A673 (cell line): Measurements from ENCODE around the gene SGPP1. TPM values are rescaled to one million over a fixed set of nuclear protein-coding genes. Genes with fewer than 3 reads are reported as not detected.

Source experiments
- BruUV-seq: library from RNA; stranded (reverse); fragments of 400-500 nt; replicated peaks from 2 replicates; lab custom pipeline; 2021; lab: Mats Ljungman, UMichigan
- CTCF ChIA-PET: fragments of 300-600 bp; sonication (Branson Sonifier 250); formaldehyde crosslinking; loops from one replicate; lab custom pipeline; 2022; ENCODE audit warnings: antibody characterized with exemption; lab: Charles Lee
- POLR2A ChIA-PET: fragments of 300-600 bp; sonication (Branson Sonifier 250); formaldehyde crosslinking; loops from one replicate; lab custom pipeline; 2022; ENCODE audit warnings: antibody characterized with exemption; ENCODE audit not compliant: low non-redundant PET; lab: Charles Lee
- DNase-seq: peaks from one replicate; pipeline ENCODE4 v3.0.0-alpha.2; 2015; ENCODE audit warnings: low spot score
- H3K27ac ChIP-seq: fragments of 200-600 bp; sonication (generic); 2 replicates; pipeline ENCODE4 v1.5.1; 2016; ENCODE audit warnings: mixed run types, low read depth, mild to moderate bottlenecking, mixed read lengths, antibody characterized with exemption, low read length; ENCODE audit not compliant: poor library complexity, severe bottlenecking
- H3K27me3 ChIP-seq: fragments of 200-600 bp; sonication (generic); replicated peaks from 2 replicates; pipeline ENCODE4 v1.6.1; 2017; ENCODE audit warnings: mixed run types, low read depth, mild to moderate bottlenecking, mixed read lengths, antibody characterized with exemption, low read length; ENCODE audit not compliant: insufficient read depth, poor library complexity
- H3K36me3 ChIP-seq: fragments of 200-600 bp; sonication (generic); 2 replicates; pipeline ENCODE4 v1.6.1; 2016; ENCODE audit warnings: mixed run types, mild to moderate bottlenecking, mixed read lengths, antibody characterized with exemption, low read length; ENCODE audit not compliant: insufficient read depth, poor library complexity, severe bottlenecking
- H3K4me1 ChIP-seq: fragments of 200-600 bp; sonication (generic); 2 replicates; pipeline ENCODE4 v1.6.1; 2017; ENCODE audit warnings: mixed run types, mild to moderate bottlenecking, mixed read lengths, antibody characterized with exemption, low read length; ENCODE audit not compliant: insufficient read depth, poor library complexity, severe bottlenecking
- H3K4me3 ChIP-seq: fragments of 200-600 bp; sonication (generic); 2 replicates; pipeline ENCODE4 v1.5.1; 2016; ENCODE audit warnings: low read depth, mixed run types, mild to moderate bottlenecking, mixed read lengths, low read length; ENCODE audit not compliant: poor library complexity, severe bottlenecking
- H3K9me3 ChIP-seq: fragments of 200-600 bp; sonication (generic); 2 replicates; pipeline ENCODE4 v1.6.1; 2016; ENCODE audit warnings: mixed run types, low read depth, mild to moderate bottlenecking, mixed read lengths, antibody characterized with exemption, low read length; ENCODE audit not compliant: poor library complexity, severe bottlenecking
- CTCF ChIP-seq: fragments of 300-800, 200-600 bp; sonication (generic); conservative IDR thresholded peaks from 2 replicates; pipeline ENCODE4 v1.5.1; 2017; ENCODE audit warnings: low read depth, mild to moderate bottlenecking, antibody characterized with exemption, low read length, moderate library complexity, mixed read lengths
- EZH2 ChIP-seq: fragments of 200-600 bp; sonication (generic); IDR thresholded peaks from 2 replicates; pipeline ENCODE4 v1.6.1; 2017; ENCODE audit warnings: borderline replicate concordance, low read depth, mild to moderate bottlenecking, mixed read lengths, antibody characterized with exemption, low read length; ENCODE audit not compliant: poor library complexity, severe bottlenecking
- intact Hi-C: fragments of 100-400 bp; cut with micrococcal nuclease; formaldehyde crosslinking; loops from one replicate; pipeline ENCODE4 v1.10.0; 2022; ENCODE audit not compliant: unreplicated experiment
- total RNA-seq: library from RNA; stranded (reverse); gene quantifications from 2 replicates; pipeline ENCODE4 v1.2.3, GENCODE V29; 2021

Gene SGPP1
- total RNA-seq, 1 experiment from 2014 or later = 13.5 TPM

DNA sequence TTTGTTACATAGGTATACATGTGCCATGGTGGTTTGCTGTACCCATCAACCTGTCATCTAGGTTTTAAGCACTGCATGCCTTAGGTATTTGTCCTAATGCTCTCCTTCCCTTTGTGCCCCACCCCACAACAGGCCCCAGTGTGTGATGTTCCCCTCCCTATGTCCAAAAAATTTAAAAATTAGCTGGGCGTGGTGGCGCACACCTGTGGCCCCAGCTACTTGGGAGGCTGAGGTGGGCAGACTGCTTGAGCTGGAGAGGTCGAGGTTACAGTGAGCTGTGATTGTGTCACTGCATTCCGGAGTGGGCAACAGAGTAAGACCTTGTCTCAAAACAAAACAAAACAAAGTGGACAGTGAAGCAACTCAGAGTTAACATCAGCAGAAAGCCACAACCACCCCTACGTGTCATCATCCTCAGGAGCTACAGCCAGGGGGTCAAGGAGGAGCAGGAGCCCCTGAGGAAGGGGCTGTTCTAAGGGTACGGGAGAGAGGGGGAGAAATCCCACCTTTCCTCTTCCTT, 36.8 kb upstream of the SGPP1 start:
- DNase-seq = no peak
- Histone ChIP-seq H3K36me3 (no peaks in the 10 kb centered on the region), H3K27ac (no peak overlapping the region), H3K27me3 (no peaks in the 10 kb centered on the region), H3K4me1 (no peaks in the 10 kb centered on the region), H3K9me3 (no peaks in the 10 kb centered on the region), H3K4me3 (no peak overlapping the region)
- ChIA-PET POLR2A (interaction anchor here (0.6 kb wide), 1 partner anchor 16 kb away, joined by 3 read pairs; no protein-coding TSS in a partner anchor), CTCF (no interaction called here)
- no TSS peak for BruUV-seq
- intact Hi-C loops = loop anchor here (5.0 kb wide), 1 partner anchor 1602 kb away; no protein-coding TSS in a partner anchor
- TF ChIP-seq EZH2 = no peak
- no peak for TF ChIP-seq CTCF

DNA sequence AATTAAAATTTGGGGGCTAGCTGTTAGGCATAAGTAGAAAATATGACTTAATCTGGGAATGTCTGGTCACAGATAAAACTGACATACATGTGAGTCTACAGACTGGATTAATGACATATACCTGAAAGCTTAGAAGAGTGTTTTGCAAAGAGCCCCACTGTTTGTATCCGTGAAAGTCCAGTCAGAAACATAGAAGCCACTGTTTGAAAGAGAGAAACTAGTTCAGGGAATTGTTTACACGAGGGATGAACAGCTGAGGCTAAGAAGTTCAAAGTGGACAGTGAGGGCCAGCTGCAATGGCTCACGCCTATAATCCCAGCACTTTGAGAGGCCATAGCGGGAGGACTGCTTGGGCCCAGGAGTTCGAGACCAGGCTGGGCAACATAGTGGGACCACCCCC, 36.2 kb upstream of the SGPP1 start:
- Histone ChIP-seq H3K4me3 (no peak overlapping the region), H3K4me1 (no peaks in the 10 kb centered on the region), H3K27ac (no peak overlapping the region), H3K27me3 (no peaks in the 10 kb centered on the region), H3K36me3 (no peaks in the 10 kb centered on the region), H3K9me3 (no peaks in the 10 kb centered on the region)
- intact Hi-C loops = no loop called here
- no peak for DNase-seq
- TF ChIP-seq CTCF = no peak
- TF ChIP-seq EZH2 = no peak
- ChIA-PET CTCF (no interaction called here), POLR2A (interaction anchor here (0.6 kb wide), 1 partner anchor 340 kb away, joined by 3 read pairs; no protein-coding TSS in a partner anchor)
- no TSS peak for BruUV-seq

DNA sequence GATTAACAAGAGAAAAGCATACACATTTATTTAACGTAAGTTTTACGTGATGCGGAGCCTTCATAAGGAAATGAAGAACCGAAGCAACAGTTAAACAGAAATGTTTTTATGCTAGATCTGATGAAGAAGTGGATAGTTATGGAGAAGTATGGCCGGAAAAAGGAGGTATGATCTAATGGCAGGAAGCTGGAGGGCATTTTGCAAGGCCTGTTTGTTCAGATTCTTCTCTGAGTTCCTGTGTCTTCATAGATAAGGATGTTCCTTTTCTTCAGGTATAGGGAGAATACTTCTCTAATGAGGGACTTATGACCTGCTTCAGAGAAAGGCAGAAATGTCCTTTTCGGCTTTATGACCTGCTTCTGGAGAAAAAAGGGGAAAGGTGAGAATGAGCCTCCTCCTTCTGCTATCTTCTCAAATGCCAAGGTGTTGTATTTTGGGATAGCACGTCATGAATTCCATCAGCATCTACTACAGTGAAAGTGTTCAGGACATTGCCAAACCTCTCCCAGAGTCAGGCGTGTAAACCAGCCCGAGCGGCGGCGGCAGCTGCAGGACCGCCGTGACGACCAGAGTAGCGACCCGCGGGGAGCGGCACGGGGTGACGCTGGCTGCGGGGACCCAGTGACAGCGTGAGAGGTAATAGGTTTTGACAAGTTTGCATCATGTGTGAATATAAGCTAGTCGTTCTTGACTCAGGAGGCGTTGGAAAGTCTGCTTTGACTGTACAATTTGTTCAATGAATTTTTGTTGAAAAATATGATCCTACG, 33.7 kb upstream of the SGPP1 start:
- no peak for TF ChIP-seq CTCF
- intact Hi-C loops = no loop called here
- POLR2A ChIA-PET = no interaction called here

More for the DNA sequence above, 33.7 kb upstream of the SGPP1 start:
- no peak overlapping the region for H3K4me3 ChIP-seq
- BruUV-seq = no TSS peak
- H3K4me1 ChIP-seq = no peaks in the 10 kb centered on the region
- no peaks in the 10 kb centered on the region for H3K36me3 ChIP-seq
- H3K27me3 ChIP-seq = no peaks in the 10 kb centered on the region
- no peak overlapping the region for H3K27ac ChIP-seq
- DNase-seq = no peak
- CTCF ChIA-PET = no interaction called here
- no peaks in the 10 kb centered on the region for H3K9me3 ChIP-seq
